Astrocyte (in vitro differentiated cells and primary cell): Measurements from ENCODE around the gene TNP2.

Source experiments
- EZH2 ChIP-seq: IDR thresholded peaks from 2 replicates; pipeline ENCODE4 v1.6.1; 2012; ENCODE audit warnings: mild to moderate bottlenecking, low read length, inconsistent platforms; ENCODE audit not compliant: insufficient read depth
- TF ChIP-seq, protein P1 (sequence below): IDR thresholded peaks from 2 replicates; pipeline ENCODE4 v1.5.1; 2011; ENCODE audit warnings: low read depth, mild to moderate bottlenecking, inconsistent platforms, low read length, moderate library complexity; ENCODE audit not compliant: insufficient read depth

- TF ChIP-seq, protein P1, sequence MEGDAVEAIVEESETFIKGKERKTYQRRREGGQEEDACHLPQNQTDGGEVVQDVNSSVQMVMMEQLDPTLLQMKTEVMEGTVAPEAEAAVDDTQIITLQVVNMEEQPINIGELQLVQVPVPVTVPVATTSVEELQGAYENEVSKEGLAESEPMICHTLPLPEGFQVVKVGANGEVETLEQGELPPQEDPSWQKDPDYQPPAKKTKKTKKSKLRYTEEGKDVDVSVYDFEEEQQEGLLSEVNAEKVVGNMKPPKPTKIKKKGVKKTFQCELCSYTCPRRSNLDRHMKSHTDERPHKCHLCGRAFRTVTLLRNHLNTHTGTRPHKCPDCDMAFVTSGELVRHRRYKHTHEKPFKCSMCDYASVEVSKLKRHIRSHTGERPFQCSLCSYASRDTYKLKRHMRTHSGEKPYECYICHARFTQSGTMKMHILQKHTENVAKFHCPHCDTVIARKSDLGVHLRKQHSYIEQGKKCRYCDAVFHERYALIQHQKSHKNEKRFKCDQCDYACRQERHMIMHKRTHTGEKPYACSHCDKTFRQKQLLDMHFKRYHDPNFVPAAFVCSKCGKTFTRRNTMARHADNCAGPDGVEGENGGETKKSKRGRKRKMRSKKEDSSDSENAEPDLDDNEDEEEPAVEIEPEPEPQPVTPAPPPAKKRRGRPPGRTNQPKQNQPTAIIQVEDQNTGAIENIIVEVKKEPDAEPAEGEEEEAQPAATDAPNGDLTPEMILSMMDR: no peak
- TF ChIP-seq EZH2: no peak
Measured at GRCh38 chr16:11278681-11279628, 9.8 kb upstream of the TNP2 start.
